ENCODE data around the gene EFTUD2.
A peak's percentile ranks its signal among the peaks of the same experiment; 100 is the strongest.

The EFTUD2 gene

GRCh38 chr17:44910231-44911106 lies 11.2 kb upstream of the EFTUD2 start:
- DNase-seq = no peak

- DNase-seq = no peak
Observed at GRCh38 chr17:44909681-44910144, 10.5 kb upstream of the EFTUD2 start.

- no peak for DNase-seq
Observed at GRCh38 chr17:44908761-44909326, 9.6 kb upstream of the EFTUD2 start.

GRCh38 chr17:44907729-44908470 lies 8.7 kb upstream of the EFTUD2 start:
- DNase-seq = no peak

- no peak for DNase-seq
Observed at GRCh38 chr17:44906763-44907728, 7.8 kb upstream of the EFTUD2 start.

- no peak for DNase-seq
Observed at GRCh38 chr17:44906010-44906646, 6.9 kb upstream of the EFTUD2 start.

- DNase-seq = no peak
Observed at GRCh38 chr17:44905006-44906000, 6.1 kb upstream of the EFTUD2 start.

GRCh38 chr17:44904001-44904984 lies 5.0 kb upstream of the EFTUD2 start:
- no peak for DNase-seq

GRCh38 chr17:44903012-44903685 lies 3.9 kb upstream of the EFTUD2 start:
- no peak for DNase-seq

- DNase-seq = no peak
Observed at GRCh38 chr17:44902135-44902760, 3.0 kb upstream of the EFTUD2 start.

GRCh38 chr17:44901411-44901921 lies 2.2 kb upstream of the EFTUD2 start:
- no peak for DNase-seq

- DNase-seq = peak; percentile 36
Observed at GRCh38 chr17:44900894-44901293, 1.6 kb upstream of the EFTUD2 start.

GRCh38 chr17:44898768-44899073 lies 524 bp downstream of the EFTUD2 start:
- DNase-seq = no peak

- no peak for DNase-seq
Observed at GRCh38 chr17:44894642-44895041, 4.6 kb downstream of the EFTUD2 start.

GRCh38 chr17:44892250-44892649 lies 7.0 kb downstream of the EFTUD2 start:
- DNase-seq = peak; percentile 7

GRCh38 chr17:44889003-44889402 lies 10.2 kb downstream of the EFTUD2 start:
- DNase-seq = no peak

GRCh38 chr17:44887971-44888954 lies 11.0 kb downstream of the EFTUD2 start:
- DNase-seq = no peak
